SU-DHL-6 (cell line): ENCODE measurements around the gene SPESP1.

Source experiments
- CTCF ChIP-seq: fragments of 200-600 bp; sonication (generic); IDR thresholded peaks from one replicate; pipeline ENCODE4 v1.5.1; 2017; ENCODE audit warnings: antibody characterized with exemption, mild to moderate bottlenecking, low read length, moderate library complexity; ENCODE audit not compliant: insufficient read depth, poor library complexity, severe bottlenecking
- EZH2phosphoT487 ChIP-seq: fragments of 200-600 bp; sonication (generic), shearing (Covaris generic); conservative IDR thresholded peaks from 2 replicates; pipeline ENCODE4 v1.6.1; 2018; ENCODE audit warnings: mild to moderate bottlenecking, antibody characterized with exemption, low read length, moderate library complexity, mixed read lengths

GRCh38 chr15:68887120-68887519 lies 43.2 kb upstream of the SPESP1 start:
- TF ChIP-seq CTCF, result no peak
- TF ChIP-seq EZH2phosphoT487, result no peak
